Prostate gland (tissue), 2 donors: ENCODE measurements around the gene MRPL49.

Experiments
- POLR2A ChIP-seq: fragments of 450-650 bp; IDR thresholded peaks from one replicate; pipeline ENCODE4 v1.6.1; 2016; ENCODE audit warnings: antibody characterized with exemption, mild to moderate bottlenecking
- TF ChIP-seq, protein P1 (sequence below), 4 experiments: fragments of 200-600 bp in 2 of 4; fragments of 450-650 bp in 2 of 4; sonication (generic) in 2 of 4; IDR thresholded peaks; 1 replicate in 3 of 4; 2 replicates in 1 of 4; pipeline ENCODE4 v1.5.1; 2016 to 2019; ENCODE audit warnings: antibody characterized with exemption in 4 of 4, mild to moderate bottlenecking in 2 of 4, moderate library complexity in 2 of 4

DNA sequence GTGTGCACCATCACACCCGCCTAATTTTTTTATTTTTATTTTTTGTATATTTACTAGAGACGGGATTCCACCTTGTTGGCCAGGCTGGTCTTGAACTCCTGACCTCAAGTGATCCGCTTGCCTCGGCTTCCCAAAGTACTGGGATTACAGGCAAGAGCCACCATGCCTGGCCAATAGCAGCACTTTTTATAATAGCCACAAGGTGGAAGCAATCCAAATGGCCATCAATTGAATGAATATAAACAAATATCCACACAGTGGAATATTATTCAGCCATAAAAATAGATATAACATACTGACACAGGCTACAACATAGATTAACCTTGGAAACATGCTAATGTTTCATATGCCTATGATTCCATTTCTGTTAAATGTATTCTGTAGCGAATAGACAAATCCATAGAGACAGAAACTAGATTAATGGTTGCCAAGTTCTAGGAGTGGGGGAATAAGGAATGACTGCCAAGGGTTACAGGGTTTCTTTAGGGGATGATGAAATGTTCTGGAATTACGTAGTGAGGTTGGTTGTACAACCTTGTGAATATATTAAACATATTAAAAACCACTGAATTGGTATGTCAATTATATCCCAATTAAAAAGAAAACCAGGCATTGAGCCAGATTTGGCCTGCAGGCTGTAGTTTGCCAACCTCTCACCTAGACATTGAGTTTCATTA is 21.3 kb upstream of the MRPL49 start:
- TF ChIP-seq, protein P1, sequence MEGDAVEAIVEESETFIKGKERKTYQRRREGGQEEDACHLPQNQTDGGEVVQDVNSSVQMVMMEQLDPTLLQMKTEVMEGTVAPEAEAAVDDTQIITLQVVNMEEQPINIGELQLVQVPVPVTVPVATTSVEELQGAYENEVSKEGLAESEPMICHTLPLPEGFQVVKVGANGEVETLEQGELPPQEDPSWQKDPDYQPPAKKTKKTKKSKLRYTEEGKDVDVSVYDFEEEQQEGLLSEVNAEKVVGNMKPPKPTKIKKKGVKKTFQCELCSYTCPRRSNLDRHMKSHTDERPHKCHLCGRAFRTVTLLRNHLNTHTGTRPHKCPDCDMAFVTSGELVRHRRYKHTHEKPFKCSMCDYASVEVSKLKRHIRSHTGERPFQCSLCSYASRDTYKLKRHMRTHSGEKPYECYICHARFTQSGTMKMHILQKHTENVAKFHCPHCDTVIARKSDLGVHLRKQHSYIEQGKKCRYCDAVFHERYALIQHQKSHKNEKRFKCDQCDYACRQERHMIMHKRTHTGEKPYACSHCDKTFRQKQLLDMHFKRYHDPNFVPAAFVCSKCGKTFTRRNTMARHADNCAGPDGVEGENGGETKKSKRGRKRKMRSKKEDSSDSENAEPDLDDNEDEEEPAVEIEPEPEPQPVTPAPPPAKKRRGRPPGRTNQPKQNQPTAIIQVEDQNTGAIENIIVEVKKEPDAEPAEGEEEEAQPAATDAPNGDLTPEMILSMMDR (IDR thresholded peaks at IDR 0.05) = no peak
- no peak for TF ChIP-seq POLR2A
